Mucosa of gallbladder (tissue), 1 donor: ENCODE data around the gene DGKI. TPM values are rescaled to one million over a fixed set of nuclear protein-coding genes. Genes with fewer than 3 reads are reported as not detected.
A peak's percentile ranks its signal among the peaks of the same experiment; 100 is the strongest.

Experiments
- DNase-seq: peaks from one replicate; pipeline ENCODE4 v3.0.0-alpha.2; 2020; ENCODE audit warnings: low spot score
- total RNA-seq: library from RNA; stranded (reverse); gene quantifications from one replicate; pipeline ENCODE4 v1.2.1, GENCODE V29; 2021
- donor health status: DM: no; HTN: no; CAD: no.

The DGKI gene
- total RNA-seq, 1 donor from 2014 or later = 3.1 TPM

DNA sequence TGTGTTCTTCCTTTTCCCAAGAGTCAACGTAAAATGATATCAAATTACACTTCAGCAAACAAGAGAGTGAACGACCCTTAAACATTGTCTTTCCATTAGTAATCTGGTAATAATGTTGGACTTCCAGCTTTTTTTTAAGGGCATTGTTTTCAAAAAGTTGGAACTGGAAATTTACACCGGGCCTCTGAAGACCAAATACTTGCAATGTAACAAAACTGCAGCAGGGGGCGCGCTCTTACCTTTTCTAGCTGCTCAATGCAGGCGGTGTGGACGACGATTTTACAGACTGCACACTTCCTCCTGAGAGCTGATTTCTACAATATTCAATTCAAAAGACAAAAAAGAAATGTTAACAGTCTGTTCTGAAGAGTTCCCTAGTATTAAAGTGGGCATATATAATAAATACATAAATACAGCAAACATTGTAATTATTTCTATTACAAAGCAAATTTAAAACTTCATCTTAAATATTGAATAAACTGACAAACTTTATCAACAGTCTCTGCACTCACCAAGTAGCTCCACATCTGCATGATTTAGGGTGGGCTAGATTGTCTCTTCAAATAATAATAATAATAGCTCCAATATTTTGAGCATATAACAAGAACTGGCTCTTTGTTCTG is 190.4 kb downstream of the DGKI start:
- peak; percentile 81 for DNase-seq

DNA sequence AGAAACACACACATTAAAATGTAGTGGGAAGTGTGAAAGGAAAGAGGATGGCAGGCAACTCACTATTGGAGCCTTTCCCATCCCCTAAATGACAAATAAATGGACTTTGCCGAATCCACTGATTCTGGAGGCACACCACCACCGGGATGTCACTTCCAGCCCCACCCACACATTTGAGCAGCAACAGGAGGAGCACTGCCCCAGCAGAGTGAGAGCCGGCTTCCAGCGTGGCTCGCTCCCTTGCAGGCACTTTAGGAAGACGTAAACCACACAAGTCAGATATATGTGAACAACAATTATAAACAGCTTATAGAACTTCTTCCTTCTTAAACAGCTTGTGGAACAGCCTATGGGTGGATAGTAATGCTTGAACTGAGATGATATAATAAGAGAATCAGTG is 191.0 kb downstream of the DGKI start:
- no peak for DNase-seq

DNA sequence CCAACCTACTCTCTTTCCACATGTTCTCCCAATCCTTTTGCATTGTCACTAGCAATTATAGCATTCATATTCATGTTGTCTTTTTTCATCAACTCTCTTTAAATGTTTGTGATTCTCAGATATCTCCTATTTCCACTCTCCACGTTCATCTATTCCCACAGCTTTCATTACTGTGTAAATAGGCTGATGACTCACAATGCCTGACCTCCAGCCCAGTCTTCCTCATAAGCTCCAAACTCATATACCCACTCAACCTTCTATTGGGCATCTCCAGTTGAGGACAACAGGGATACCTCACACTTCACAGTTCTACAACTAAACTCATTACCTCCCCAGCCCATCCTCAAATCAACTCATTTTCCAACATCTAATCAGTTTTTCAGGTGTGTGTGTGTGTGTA is 194.1 kb downstream of the DGKI start:
- DNase-seq = no peak

- DNase-seq = no peak
Observed at GRCh38 chr7:137647905-137648565, 198.7 kb downstream of the DGKI start.

DNA sequence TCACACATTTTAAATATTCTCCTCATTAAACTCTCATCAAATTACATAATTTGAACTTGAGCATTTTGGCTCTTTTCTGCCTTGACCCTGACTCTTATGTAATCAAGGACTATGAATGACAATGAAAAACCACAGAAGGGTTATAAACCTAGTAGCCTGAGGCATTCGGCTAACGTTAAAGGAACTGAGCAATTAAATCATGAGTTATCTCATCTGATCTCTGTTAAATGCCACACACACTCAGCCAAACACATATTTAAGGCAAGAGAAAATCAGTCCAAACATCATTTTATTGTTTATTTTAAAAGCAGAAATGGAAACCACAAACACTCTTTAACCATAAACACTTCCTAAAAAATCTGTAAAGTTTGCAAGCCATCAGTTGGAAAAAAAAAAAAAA is 204.3 kb downstream of the DGKI start:
- DNase-seq = no peak

DNA sequence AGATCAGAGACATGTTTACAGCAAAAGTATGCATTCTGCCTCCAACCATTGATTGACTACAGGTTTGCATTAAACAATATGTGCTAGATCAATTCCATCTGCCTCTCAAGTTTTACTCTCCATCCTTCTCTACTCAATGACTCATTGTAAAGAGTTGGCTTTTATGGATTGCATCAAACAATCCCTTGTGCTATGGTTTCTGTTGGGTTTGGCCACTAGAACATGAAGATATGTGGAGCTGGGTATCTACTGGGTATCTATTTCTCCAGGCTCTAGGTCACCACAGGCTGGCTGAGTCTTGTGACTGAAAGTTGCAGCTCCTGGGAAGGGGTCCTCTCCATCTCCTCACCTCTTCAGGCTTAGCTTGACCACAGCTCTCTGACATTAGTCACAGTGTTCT is 204.7 kb downstream of the DGKI start:
- no peak for DNase-seq

- no peak for DNase-seq
Observed at GRCh38 chr7:137636376-137636775, 210.4 kb downstream of the DGKI start.

DNA sequence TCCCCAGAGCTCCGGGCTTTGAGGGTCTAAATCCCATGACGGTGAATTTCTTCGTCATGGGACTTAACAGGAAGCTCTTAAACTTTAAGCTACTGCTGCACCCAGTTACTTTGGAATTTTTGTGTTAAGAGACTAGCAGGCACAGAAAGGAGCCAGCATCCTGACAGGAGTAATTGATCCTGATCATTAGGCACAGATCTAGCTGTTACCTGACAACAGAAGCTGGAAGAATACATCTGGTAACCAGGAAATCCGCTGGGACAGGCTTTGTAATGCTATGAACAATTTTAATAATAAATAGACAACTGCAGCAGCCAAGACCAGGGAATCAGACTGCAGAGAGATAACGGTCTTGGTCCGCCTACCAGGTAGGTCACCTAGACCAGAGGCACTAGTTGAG is 210.9 kb downstream of the DGKI start:
- DNase-seq = no peak

DNA sequence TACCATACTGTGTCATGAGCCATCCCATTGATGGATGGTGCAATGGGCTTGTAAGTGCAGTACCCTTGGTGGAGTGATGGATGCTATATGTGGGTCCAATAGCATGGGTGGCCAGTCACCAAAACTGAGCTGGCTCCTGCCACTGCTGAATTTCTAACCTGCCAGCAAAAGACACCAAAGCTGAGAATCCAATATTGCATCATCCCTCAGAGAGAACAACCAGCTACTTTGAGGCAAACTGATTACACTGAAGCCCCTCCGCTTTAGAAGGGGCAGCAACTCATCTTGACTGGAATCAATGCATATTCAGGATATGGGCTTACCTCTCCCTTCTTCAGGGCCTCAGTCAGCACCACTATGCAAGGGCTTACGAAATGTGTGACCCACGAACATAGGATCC is 211.6 kb downstream of the DGKI start:
- DNase-seq = no peak

DNA sequence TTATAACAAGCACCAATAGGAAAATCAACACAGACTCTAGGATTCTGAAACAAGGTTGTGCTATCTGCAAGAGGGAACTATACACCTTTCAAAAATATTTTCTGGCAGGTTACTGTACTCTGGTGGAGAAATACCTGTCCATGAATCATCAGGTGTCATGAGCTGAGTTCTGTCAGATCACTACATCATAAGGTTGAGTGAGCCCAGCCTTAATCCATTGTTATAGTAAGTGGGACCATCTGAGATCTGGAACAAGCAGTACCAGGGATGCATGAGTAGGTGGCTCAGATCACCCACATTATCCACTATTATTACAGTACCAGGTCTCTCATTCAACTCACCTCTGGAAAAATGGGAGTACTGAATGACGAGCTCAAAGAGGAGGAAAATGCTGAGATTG is 212.4 kb downstream of the DGKI start:
- DNase-seq = no peak

DNA sequence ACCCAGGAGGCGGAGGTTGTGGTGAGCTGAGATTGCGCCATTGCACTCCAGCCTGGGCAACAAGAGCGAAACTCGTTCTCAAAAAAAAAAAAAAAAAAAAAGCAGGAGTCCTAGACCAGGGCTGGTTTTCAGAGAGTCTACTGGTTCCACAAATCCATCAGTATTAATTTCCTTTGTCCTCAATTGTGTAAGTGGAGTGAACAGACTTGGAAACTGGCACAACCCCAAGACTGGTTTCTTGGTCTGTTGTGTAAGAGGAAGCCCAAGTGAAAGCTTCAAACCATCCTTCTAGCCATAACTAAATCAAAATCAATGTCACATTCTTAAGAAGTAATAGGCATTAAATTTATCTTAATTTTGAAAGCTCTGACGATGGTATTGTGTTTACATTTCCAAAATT is 213.6 kb downstream of the DGKI start:
- DNase-seq = no peak

DNA sequence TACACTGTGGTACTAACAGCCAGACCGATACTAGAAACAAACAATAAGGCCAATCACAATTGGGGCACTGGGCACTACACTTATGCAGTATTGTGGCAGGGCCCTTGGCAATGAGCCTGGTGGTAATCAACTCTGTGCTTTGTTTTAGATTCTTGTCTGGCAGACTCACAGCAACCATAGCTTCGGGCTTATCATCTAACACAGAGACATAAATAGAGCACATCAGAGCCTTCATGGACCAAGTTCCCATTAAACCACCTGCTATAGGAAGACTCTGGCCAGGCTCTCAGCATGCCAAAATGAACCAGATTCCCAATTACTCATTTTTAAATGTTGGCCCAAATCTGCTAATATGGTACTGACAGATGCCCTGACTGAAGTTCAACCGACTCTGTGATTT is 218.6 kb downstream of the DGKI start:
- no peak for DNase-seq

- DNase-seq = peak; percentile 21
Observed at GRCh38 chr7:137626469-137627067, 220.2 kb downstream of the DGKI start.

DNA sequence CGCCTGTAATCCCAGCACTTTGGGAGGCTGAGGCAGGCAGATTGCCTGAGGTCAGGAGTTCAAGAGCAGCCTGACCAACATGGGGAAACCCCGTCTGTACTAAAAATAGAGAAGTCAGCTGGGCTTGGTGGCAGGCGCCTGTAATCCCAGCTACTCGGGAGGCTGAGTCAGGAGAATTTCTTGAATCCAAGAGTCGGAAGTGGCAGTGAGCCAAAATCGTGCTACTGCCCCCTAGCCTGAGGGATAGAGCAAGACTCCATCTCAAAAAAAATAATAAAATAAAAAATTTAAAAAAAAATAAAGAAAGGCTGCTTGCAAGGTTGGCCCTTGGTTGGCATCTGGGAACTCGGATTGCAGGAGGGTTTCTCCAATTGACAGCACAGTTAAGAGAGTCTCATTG is 221.6 kb downstream of the DGKI start:
- DNase-seq = no peak

- no peak for DNase-seq
Observed at GRCh38 chr7:137619181-137619580, 227.6 kb downstream of the DGKI start.

DNA sequence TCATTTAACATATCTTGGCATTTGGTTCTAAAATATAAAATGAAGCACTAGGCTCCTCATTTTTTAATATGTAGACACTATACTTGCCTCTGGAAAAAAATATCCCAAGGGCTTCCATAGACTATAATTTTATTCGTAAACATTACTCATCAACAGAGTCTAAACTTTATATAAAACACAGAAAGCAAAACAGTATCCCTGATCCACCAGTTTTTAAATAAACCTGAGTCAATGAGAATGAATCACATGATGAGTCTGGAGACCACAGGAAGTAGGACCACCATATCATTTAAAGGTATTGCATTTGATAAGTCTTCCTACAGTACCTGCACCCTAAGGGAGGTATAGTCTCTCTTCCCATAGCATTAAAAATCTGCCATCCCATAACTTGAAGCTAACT is 228.0 kb downstream of the DGKI start:
- no peak for DNase-seq

- no peak for DNase-seq
Observed at GRCh38 chr7:137613006-137613525, 233.7 kb downstream of the DGKI start.

- no peak for DNase-seq
Observed at GRCh38 chr7:137611606-137612005, 235.2 kb downstream of the DGKI start.

DNA sequence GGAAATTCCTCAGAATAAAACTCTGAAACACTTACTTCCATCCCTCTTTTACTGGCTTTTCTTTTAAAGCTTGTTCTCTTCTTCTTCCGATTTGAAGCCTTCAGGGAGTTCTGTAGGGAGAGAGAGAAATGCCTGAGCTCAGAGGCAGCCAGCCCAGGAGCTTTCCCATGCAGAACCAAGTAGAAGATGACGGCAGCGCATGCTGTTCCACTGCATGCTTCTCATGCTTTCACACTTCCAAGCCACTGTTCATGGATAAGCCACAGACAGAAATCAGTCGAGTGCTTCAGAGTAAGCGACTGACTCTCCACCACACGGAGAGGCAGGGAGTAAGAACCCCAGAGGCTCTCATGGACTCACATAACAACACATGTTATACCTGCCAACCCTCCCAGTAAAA is 237.3 kb downstream of the DGKI start:
- peak; percentile 11 for DNase-seq

GRCh38 chr7:137606061-137606674 is 240.6 kb downstream of the DGKI start:
- DNase-seq = no peak

GRCh38 chr7:137603043-137603442 is 243.7 kb downstream of the DGKI start:
- no peak for DNase-seq

GRCh38 chr7:137601642-137602041 is 245.1 kb downstream of the DGKI start:
- no peak for DNase-seq

DNA sequence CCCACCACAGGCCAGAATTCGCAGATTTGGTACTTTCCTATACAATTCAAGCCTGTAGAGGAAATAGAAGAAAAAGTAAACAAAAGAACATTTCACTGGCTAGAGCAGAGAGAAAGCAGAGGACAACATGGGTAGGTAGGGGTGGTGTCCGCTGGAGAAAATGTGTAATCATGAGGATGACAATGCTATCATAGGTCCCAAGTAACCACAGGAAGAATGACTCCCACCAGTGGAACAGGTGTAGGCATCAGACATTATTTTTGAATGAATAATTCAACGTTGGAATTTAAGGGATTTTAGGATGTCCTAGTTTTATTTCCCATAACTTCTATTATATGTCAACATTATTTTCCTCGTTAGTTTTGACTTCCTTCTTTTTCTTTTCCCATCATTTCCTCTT is 248.9 kb downstream of the DGKI start:
- no peak for DNase-seq
